BJ (cell line): ENCODE results near the gene HAO1. TPM values are rescaled to one million over a fixed set of nuclear protein-coding genes. Genes with fewer than 3 reads are reported as not detected.

Source experiments
- CTCF ChIA-PET: fragments of 350-600 bp; formaldehyde crosslinking; extraction: SDS; loops from one replicate; lab custom pipeline; 2021; ENCODE audit warnings: antibody characterized with exemption, inconsistent platforms; lab: Yijun Ruan, JAX
- POLR2A ChIA-PET: fragments of 300-600 bp; sonication (Branson Sonifier 250); formaldehyde crosslinking; extraction: SDS; loops from one replicate; lab custom pipeline; 2021; ENCODE audit warnings: antibody characterized with exemption; lab: Charles Lee
- DNase-seq: peaks from one replicate; pipeline ENCODE4 v3.0.0-alpha.2; 2011; ENCODE audit warnings: low read depth
- H3K27me3 ChIP-seq: 2 replicates; pipeline ENCODE4 v1.6.0; 2011; ENCODE audit warnings: low read length; ENCODE audit not compliant: control insufficient read depth, insufficient read depth
- H3K36me3 ChIP-seq: 2 replicates; pipeline ENCODE4 v1.5.1; 2011; ENCODE audit warnings: low read length; ENCODE audit not compliant: control insufficient read depth, insufficient read depth
- H3K4me3 ChIP-seq: 2 replicates; pipeline ENCODE4 v1.5.1; 2011; ENCODE audit warnings: low read depth, mild to moderate bottlenecking, control low read depth, low read length
- CTCF ChIP-seq: IDR thresholded peaks from 2 replicates; pipeline ENCODE4 v1.5.1; 2011; ENCODE audit warnings: low read depth, mild to moderate bottlenecking, control low read depth, inconsistent platforms, low read length, moderate library complexity; ENCODE audit not compliant: insufficient read depth
- polyA plus RNA-seq: library from polyadenylated mRNA; depleted of rRNA; stranded (reverse); fragments of >200 nt; gene quantifications from 2 replicates; pipeline ENCODE4 v1.2.3, GENCODE V29; 2011

The HAO1 gene
- polyA plus RNA-seq, 1 experiment = not detected

GRCh38 chr20:7924692-7925091 is 15.6 kb downstream of the HAO1 start:
- Histone ChIP-seq H3K27me3 (0 out of 2 replicates have a peak, but pooled peaks cover under 1% of the 10 kb centered on the region), H3K4me3 (no peak overlapping the region), H3K36me3 (no peaks in the 10 kb centered on the region)
- no peak for TF ChIP-seq CTCF
- ChIA-PET POLR2A (no interaction called here), CTCF (interaction anchor here (0.8 to 4.8 kb wide), 3 partner anchors 8 to 66 kb away, joined by 3 to 25 read pairs (median 3); no protein-coding TSS in a partner anchor)
- peak; percentile 71 for DNase-seq

- ChIA-PET CTCF (interaction anchor here (1.3 kb wide), 1 partner anchor 9 kb away, joined by 3 read pairs; no protein-coding TSS in a partner anchor), POLR2A (interaction anchor here (0.6 kb wide), 1 partner anchor 997 kb away, joined by 10 read pairs; no protein-coding TSS in a partner anchor)
- TF ChIP-seq CTCF = no peak
- DNase-seq = no peak
- Histone ChIP-seq H3K27me3 (no peaks in the 10 kb centered on the region), H3K36me3 (no peaks in the 10 kb centered on the region), H3K4me3 (no peak overlapping the region)
Observed at GRCh38 chr20:7916648-7917047, 23.6 kb downstream of the HAO1 start.

- Histone ChIP-seq H3K27me3 (no peaks in the 10 kb centered on the region), H3K4me3 (no peak overlapping the region), H3K36me3 (no peaks in the 10 kb centered on the region)
- CTCF ChIA-PET = no interaction called here
- no peak for TF ChIP-seq CTCF
- POLR2A ChIA-PET = no interaction called here
- no peak for DNase-seq
Observed at GRCh38 chr20:7912551-7912950, 27.7 kb downstream of the HAO1 start.

- Histone ChIP-seq H3K4me3 (no peak overlapping the region), H3K36me3 (no peaks in the 10 kb centered on the region), H3K27me3 (no peaks in the 10 kb centered on the region)
- CTCF ChIA-PET = no interaction called here
- no peak for TF ChIP-seq CTCF
- DNase-seq = no peak
- POLR2A ChIA-PET = no interaction called here
Observed at GRCh38 chr20:7911586-7912330, 28.5 kb downstream of the HAO1 start.

GRCh38 chr20:7908905-7909304 is 31.4 kb downstream of the HAO1 start:
- no peak for TF ChIP-seq CTCF
- Histone ChIP-seq H3K4me3 (no peak overlapping the region), H3K27me3 (no peaks in the 10 kb centered on the region), H3K36me3 (no peaks in the 10 kb centered on the region)
- ChIA-PET POLR2A (no interaction called here), CTCF (no interaction called here)
- no peak for DNase-seq
